CD14-positive monocyte (primary cell): ENCODE measurements around the gene SPEM1. TPM values are rescaled to one million over a fixed set of nuclear protein-coding genes. Genes with fewer than 3 reads are reported as not detected.

ENCODE experiments used
- DNase-seq, 3 donors: peaks; one replicate each; pipeline ENCODE4 v3.0.0-alpha.2; 2011 to 2022
- H2AFZ ChIP-seq: 2 replicates; pipeline ENCODE4 v1.6.0; 2012; ENCODE audit warnings: mild to moderate bottlenecking, low read depth, low read length, inconsistent platforms; ENCODE audit not compliant: insufficient read depth, poor library complexity, severe bottlenecking
- H3K27ac ChIP-seq, 2 donors: 1 replicate in 1 of 2; 2 replicates in 1 of 2; pipeline ENCODE4 v1.5.1; 2012 to 2013; ENCODE audit warnings: low read length in 2 of 2, control low read depth in 1 of 2, inconsistent platforms in 1 of 2, low read depth in 1 of 2, mild to moderate bottlenecking in 1 of 2
- H3K27me3 ChIP-seq, 2 donors: one replicate each; pipeline versions ENCODE4 v1.6.0 to v1.6.1; 2011 to 2013; ENCODE audit warnings: low read length in 2 of 2; ENCODE audit not compliant: control insufficient read depth in 2 of 2, insufficient read depth in 2 of 2
- H3K36me3 ChIP-seq, 2 donors: replicated peaks in 1 of 2; 1 replicate in 1 of 2; 2 replicates in 1 of 2; pipeline versions ENCODE4 v1.5.1 to v1.6.1; 2012 to 2013; ENCODE audit warnings: low read length in 2 of 2, control low read depth in 1 of 2, inconsistent platforms in 1 of 2, mild to moderate bottlenecking in 1 of 2; ENCODE audit not compliant: insufficient read depth in 2 of 2, control insufficient read depth in 1 of 2
- H3K4me1 ChIP-seq, 2 donors: 1 replicate in 1 of 2; 2 replicates in 1 of 2; pipeline versions ENCODE4 v1.5.1 to v1.6.1; 2012 to 2013; ENCODE audit warnings: low read length in 2 of 2, control low read depth in 1 of 2, inconsistent platforms in 1 of 2, mild to moderate bottlenecking in 1 of 2, moderate library complexity in 1 of 2; ENCODE audit not compliant: insufficient read depth in 2 of 2, control insufficient read depth in 1 of 2
- H3K4me2 ChIP-seq: replicated peaks from 2 replicates; pipeline ENCODE3; 2012; ENCODE audit warnings: low read length, moderate library complexity, mild to moderate bottlenecking; ENCODE audit not compliant: poor library complexity, severe bottlenecking; ENCODE audit errors: extremely low read depth
- H3K4me3 ChIP-seq, 3 experiments: fragments of 200-600 bp in 1 of 3; sonication (generic) in 1 of 3; replicated peaks in 1 of 3; 1 replicate in 2 of 3; 2 replicates in 1 of 3; pipeline ENCODE4 v1.5.1; 2011 to 2013; ENCODE audit warnings: low read length in 3 of 3, mild to moderate bottlenecking in 3 of 3, control low read depth in 2 of 3, low read depth in 2 of 3, inconsistent platforms in 1 of 3, moderate library complexity in 1 of 3
- H3K79me2 ChIP-seq: 2 replicates; pipeline ENCODE4 v1.6.0; 2012; ENCODE audit warnings: mild to moderate bottlenecking, control low read depth, inconsistent platforms, low read length, moderate library complexity; ENCODE audit not compliant: insufficient read depth
- H3K9ac ChIP-seq: 2 replicates; pipeline ENCODE4 v1.6.0; 2017; ENCODE audit warnings: low read length, mild to moderate bottlenecking; ENCODE audit not compliant: insufficient read depth, poor library complexity, severe bottlenecking
- H3K9me3 ChIP-seq, 2 donors: replicated peaks in 1 of 2; 1 replicate in 1 of 2; 2 replicates in 1 of 2; pipeline versions ENCODE4 v1.5.1 to v1.6.1; 2012 to 2013; ENCODE audit warnings: low read length in 2 of 2, control low read depth in 1 of 2; ENCODE audit not compliant: control insufficient read depth in 1 of 2, insufficient read depth in 1 of 2
- H4K20me1 ChIP-seq: 2 replicates; pipeline ENCODE4 v1.6.0; 2012; ENCODE audit warnings: mild to moderate bottlenecking, low read length, control low read depth, moderate library complexity; ENCODE audit not compliant: insufficient read depth
- H3K27ac Mint-ChIP-seq, 7 donors: one replicate each; pipeline ENCODE4 v1.8.0; 2020; ENCODE audit warnings: mild to moderate bottlenecking in 7 of 7, mixed read lengths in 7 of 7, moderate library complexity in 6 of 7, inconsistent platforms in 2 of 7
- H3K27me3 Mint-ChIP-seq, 3 donors: one replicate each; pipeline ENCODE4 v1.8.0; 2021 to 2022; ENCODE audit warnings: low read depth in 3 of 3, mild to moderate bottlenecking in 3 of 3, mixed read lengths in 3 of 3, moderate library complexity in 3 of 3, inconsistent platforms in 1 of 3
- H3K36me3 Mint-ChIP-seq, 2 donors: one replicate each; pipeline ENCODE4 v1.8.0; 2020; ENCODE audit warnings: mixed read lengths in 2 of 2, inconsistent platforms in 1 of 2, mild to moderate bottlenecking in 1 of 2
- H3K4me1 Mint-ChIP-seq: one replicate; pipeline ENCODE4 v1.8.0; 2020; ENCODE audit warnings: mild to moderate bottlenecking, mixed read lengths
- H3K4me3 Mint-ChIP-seq, 2 donors: one replicate each; pipeline ENCODE4 v1.8.0; 2020; ENCODE audit warnings: mild to moderate bottlenecking in 2 of 2, mixed read lengths in 2 of 2, moderate library complexity in 1 of 2
- H3K9me3 Mint-ChIP-seq, 7 donors: one replicate each; pipeline ENCODE4 v1.8.0; 2020 to 2022; ENCODE audit warnings: mixed read lengths in 7 of 7, mild to moderate bottlenecking in 6 of 7, moderate library complexity in 6 of 7, inconsistent platforms in 2 of 7
- WGBS: methylation state at CpG from one replicate; pipeline ENCODE4 v1.1.5; 2013; ENCODE audit warnings: missing lambda C conversion rate; ENCODE audit not compliant: insufficient coverage; 5-methylcytosine and 5-hydroxymethylcytosine counted together
- intact Hi-C, 2 donors: fragments of 100-400 bp; cut with micrococcal nuclease; formaldehyde crosslinking; loops; one replicate each; pipeline versions ENCODE4 v1.15.0 to v1.15.1; 2023
- polyA plus RNA-seq, 3 donors: library from polyadenylated mRNA; depleted of rRNA in 1 of 3; unstranded in 2 of 3; stranded (reverse) in 1 of 3; fragments of 300-500 nt in 2 of 3; fragments of >200 nt in 1 of 3; fragmentation: Illumina TruSeq in 2 of 3; gene quantifications; 1 replicate in 2 of 3; 2 replicates in 1 of 3; pipeline ENCODE4 v1.2.3, GENCODE V29; 2012 to 2021
- TF ChIP-seq, protein P1 (sequence below): fragments of 200-600 bp; IDR thresholded peaks from one replicate; pipeline ENCODE4 v1.8.0; 2022; ENCODE audit warnings: antibody characterized with exemption, mild to moderate bottlenecking

The SPEM1 gene
- polyA plus RNA-seq, 3 donors: not detected

DNA sequence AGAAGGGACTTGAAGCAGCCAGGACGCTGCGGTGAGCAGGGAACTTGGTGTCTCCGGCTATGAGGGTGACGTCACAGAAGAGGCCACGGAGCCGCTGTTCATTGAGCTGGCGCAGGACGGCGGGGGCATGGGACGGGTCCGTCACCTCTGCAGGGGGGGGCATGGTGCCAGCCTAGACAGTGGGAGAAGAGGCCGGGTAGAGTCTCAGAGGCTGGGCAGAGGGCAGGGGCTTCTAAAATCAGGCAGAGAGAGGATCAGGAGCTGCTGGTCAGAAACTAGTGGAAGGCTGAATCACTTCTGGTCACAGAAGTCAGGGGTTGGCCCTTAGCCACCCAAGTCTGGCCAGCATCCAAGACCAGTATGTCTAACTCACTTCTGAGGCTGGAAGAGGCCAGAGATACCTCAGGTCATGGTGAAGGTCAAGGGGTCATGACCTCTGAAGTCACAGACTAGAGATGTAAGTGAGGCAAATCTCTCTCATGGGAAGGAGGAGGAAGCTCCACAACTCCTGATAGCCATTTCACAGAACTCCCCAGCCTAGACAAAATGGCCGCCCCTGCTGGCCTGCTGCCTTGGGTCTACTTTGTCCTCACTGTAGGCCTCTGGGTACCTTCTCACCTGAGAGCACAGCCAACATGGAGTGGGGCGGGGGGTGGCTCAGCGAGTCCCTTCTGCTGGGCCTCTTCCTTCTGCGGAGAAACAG is 46.7 kb downstream of the SPEM1 start:
- peaks cover 20 to 38% of the 10 kb centered on the region in 2 donors for H3K36me3 Mint-ChIP-seq
- Histone ChIP-seq H3K36me3 (peaks cover 22 to 33% of the 10 kb centered on the region in 2 donors), H2AFZ (peak overlapping the region; percentile 62), H3K27ac (peak overlapping the region; percentile 80 to 85), H3K9ac (peak overlapping the region; percentile 45), H3K4me2 (peak overlapping the region; percentile 63), H3K4me1 (peaks cover 21 to 26% of the 10 kb centered on the region in 2 donors), H3K9me3 (no peaks in the 10 kb centered on the region), H4K20me1 (no peaks in the 10 kb centered on the region), H3K79me2 (peaks cover 22% of the 10 kb centered on the region), H3K4me3 (peak overlapping the region in 1 of 3 experiments; percentile 46), H3K27me3 (no peaks in the 10 kb centered on the region)
- H3K4me3 Mint-ChIP-seq: peak overlapping the region; percentile 41 to 82
- WGBS: 43% methylated on average over 14 of the region's 16 CpGs
- peak; percentile 81 to 89 (median 87) for DNase-seq
- TF ChIP-seq, protein P1, sequence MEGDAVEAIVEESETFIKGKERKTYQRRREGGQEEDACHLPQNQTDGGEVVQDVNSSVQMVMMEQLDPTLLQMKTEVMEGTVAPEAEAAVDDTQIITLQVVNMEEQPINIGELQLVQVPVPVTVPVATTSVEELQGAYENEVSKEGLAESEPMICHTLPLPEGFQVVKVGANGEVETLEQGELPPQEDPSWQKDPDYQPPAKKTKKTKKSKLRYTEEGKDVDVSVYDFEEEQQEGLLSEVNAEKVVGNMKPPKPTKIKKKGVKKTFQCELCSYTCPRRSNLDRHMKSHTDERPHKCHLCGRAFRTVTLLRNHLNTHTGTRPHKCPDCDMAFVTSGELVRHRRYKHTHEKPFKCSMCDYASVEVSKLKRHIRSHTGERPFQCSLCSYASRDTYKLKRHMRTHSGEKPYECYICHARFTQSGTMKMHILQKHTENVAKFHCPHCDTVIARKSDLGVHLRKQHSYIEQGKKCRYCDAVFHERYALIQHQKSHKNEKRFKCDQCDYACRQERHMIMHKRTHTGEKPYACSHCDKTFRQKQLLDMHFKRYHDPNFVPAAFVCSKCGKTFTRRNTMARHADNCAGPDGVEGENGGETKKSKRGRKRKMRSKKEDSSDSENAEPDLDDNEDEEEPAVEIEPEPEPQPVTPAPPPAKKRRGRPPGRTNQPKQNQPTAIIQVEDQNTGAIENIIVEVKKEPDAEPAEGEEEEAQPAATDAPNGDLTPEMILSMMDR: no peak
- intact Hi-C loops: loop anchor here in 1 of 2 donors (1.0 kb wide), 1 partner anchor 11 kb away; no protein-coding TSS in a partner anchor
- no peaks in the 10 kb centered on the region for H3K27me3 Mint-ChIP-seq
- H3K27ac Mint-ChIP-seq: peak overlapping the region; percentile 88 to 97 (median 94)
- no peaks in the 10 kb centered on the region for H3K9me3 Mint-ChIP-seq
- H3K4me1 Mint-ChIP-seq: peaks cover 22% of the 10 kb centered on the region

DNA sequence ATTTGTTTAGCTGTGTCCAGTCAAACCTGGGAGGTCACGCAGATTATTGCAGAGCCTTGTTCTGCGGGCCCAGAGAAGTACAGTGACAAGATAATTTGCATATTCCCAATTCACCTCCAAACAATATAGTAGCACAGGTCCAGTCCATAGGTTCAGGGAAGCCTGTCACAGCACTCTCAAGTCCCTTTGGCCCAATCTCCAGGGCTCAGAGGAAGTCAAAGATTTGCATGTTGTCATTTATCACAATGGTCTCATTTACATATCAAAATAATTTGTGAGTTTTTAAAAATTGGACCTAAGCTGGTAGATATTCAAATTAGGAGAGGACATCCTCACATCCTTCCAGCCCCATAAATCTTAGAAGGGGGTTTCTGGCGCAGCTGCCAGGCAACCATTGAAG is 47.4 kb downstream of the SPEM1 start:
- intact Hi-C loops: no loop called here
- Histone ChIP-seq H3K4me1 (peaks cover 21 to 28% of the 10 kb centered on the region in 2 donors), H3K4me2 (peak overlapping the region; percentile 63), H3K27ac (peak overlapping the region; percentile 80 to 85), H3K79me2 (peaks cover 24% of the 10 kb centered on the region), H3K9me3 (no peaks in the 10 kb centered on the region), H3K9ac (peak overlapping the region; percentile 37), H2AFZ (peak overlapping the region; percentile 60), H3K27me3 (no peaks in the 10 kb centered on the region), H4K20me1 (no peaks in the 10 kb centered on the region), H3K4me3 (peak overlapping the region in 1 of 3 experiments; percentile 46), H3K36me3 (peaks cover 19 to 28% of the 10 kb centered on the region in 2 donors)
- Mint-ChIP-seq H3K27ac (peak overlapping the region; percentile 88 to 97 (median 94)), H3K36me3 (peaks cover 20 to 38% of the 10 kb centered on the region in 2 donors), H3K4me1 (peaks cover 26% of the 10 kb centered on the region), H3K4me3 (no peak overlapping the region), H3K27me3 (no peaks in the 10 kb centered on the region), H3K9me3 (no peaks in the 10 kb centered on the region)
- 65% methylated on average over 2 of the region's 3 CpGs for WGBS
- no peak for DNase-seq
- TF ChIP-seq, protein P1: no peak
